ENCODE measurements around the gene SLC52A1. TPM values are rescaled to one million over a fixed set of nuclear protein-coding genes. Genes with fewer than 3 reads are reported as not detected.

Gene SLC52A1
- total and polyA plus RNA-seq, 2 of the 13 experiments (the other 11 are each of a cell fraction or from before 2014, with no cell fraction given) = 0.03 to 0.13 TPM

- CTCF ChIA-PET (ENCODE audit: low intra/inter-chr PET ratio, low total read pairs) = interaction anchor here (1.2 to 2.0 kb wide), 2 partner anchors 76 to 77 kb away, joined by 3 to 7 read pairs; no protein-coding TSS in a partner anchor
- Histone ChIP-seq H3K79me2 (ENCODE audit: insufficient read depth, low read length) (no peaks in the 10 kb centered on the region), H3K4me1 (ENCODE audit: insufficient read depth, low read length) (peaks cover 30% of the 10 kb centered on the region), H3K4me2 (ENCODE audit: low read depth, low read length) (peak overlapping the region; percentile 94), H4K20me1 (ENCODE audit: insufficient read depth, low read length) (no peaks in the 10 kb centered on the region), H3K36me3 (replicated peaks in 1 of 2; ENCODE audit: control insufficient read depth in 1 of 2, insufficient read depth in 2 of 2, low read length in 2 of 2) (peaks cover 3% of the 10 kb centered on the region in 2 experiments; a peak in 2 of 5 replicates), H2AFZ (ENCODE audit: low read length) (no peak overlapping the region), H3K27me3 (ENCODE audit: control insufficient read depth in 1 of 2, insufficient read depth in 2 of 2, low read length in 2 of 2) (no peaks in the 10 kb centered on the region), H3K4me3 (replicated peaks in 1 of 3; ENCODE audit: insufficient read depth in 1 of 3, low read depth in 2 of 3, low read length in 3 of 3) (peak overlapping the region; percentile 80 to 87 (median 84)), H3K9ac (ENCODE audit: insufficient read depth, low read depth, low read length) (peak overlapping the region; percentile 70), H3K9me3 (ENCODE audit: low read length) (no peaks in the 10 kb centered on the region), H3K27ac (ENCODE audit: extremely low read length, insufficient read depth, low read length) (peak overlapping the region; percentile 55)
- in situ Hi-C loops (cut with HindIII; ENCODE audit: extremely low pct_ligation_motif_present, low pct_unique_long_range_greater_than_20kb) (no loop called here), intact Hi-C loops (cut with micrococcal nuclease; ENCODE audit: unreplicated experiment) (loop anchor here (2.0 kb wide), 1 partner anchor 76 kb away; no protein-coding TSS in a partner anchor)
- no peak for DNase-seq (ENCODE audit: low spot score)
- POLR2A ChIA-PET = interaction anchor here (0.7 to 5.6 kb wide), 8 partner anchors 12 to 77 kb away, joined by 3 to 78 read pairs (median 6); partner anchors contain the start of genes INCA1, KIF1C, RNF167 and SLC25A11
- WGBS (ENCODE audit: low lambda C conversion rate) = 24% methylated on average over 2 of the region's 5 CpGs
- TF ChIP-seq PLRG1 (conservative IDR thresholded peaks at IDR 0.05) = no peak
- 0 out of 2 replicates have a peak, but pooled peaks have one; percentile 35 for TF ChIP-seq ZNF543 (CRISPR knock-in tag; IDR thresholded peaks at IDR 0.05)
- TF ChIP-seq, protein P1, sequence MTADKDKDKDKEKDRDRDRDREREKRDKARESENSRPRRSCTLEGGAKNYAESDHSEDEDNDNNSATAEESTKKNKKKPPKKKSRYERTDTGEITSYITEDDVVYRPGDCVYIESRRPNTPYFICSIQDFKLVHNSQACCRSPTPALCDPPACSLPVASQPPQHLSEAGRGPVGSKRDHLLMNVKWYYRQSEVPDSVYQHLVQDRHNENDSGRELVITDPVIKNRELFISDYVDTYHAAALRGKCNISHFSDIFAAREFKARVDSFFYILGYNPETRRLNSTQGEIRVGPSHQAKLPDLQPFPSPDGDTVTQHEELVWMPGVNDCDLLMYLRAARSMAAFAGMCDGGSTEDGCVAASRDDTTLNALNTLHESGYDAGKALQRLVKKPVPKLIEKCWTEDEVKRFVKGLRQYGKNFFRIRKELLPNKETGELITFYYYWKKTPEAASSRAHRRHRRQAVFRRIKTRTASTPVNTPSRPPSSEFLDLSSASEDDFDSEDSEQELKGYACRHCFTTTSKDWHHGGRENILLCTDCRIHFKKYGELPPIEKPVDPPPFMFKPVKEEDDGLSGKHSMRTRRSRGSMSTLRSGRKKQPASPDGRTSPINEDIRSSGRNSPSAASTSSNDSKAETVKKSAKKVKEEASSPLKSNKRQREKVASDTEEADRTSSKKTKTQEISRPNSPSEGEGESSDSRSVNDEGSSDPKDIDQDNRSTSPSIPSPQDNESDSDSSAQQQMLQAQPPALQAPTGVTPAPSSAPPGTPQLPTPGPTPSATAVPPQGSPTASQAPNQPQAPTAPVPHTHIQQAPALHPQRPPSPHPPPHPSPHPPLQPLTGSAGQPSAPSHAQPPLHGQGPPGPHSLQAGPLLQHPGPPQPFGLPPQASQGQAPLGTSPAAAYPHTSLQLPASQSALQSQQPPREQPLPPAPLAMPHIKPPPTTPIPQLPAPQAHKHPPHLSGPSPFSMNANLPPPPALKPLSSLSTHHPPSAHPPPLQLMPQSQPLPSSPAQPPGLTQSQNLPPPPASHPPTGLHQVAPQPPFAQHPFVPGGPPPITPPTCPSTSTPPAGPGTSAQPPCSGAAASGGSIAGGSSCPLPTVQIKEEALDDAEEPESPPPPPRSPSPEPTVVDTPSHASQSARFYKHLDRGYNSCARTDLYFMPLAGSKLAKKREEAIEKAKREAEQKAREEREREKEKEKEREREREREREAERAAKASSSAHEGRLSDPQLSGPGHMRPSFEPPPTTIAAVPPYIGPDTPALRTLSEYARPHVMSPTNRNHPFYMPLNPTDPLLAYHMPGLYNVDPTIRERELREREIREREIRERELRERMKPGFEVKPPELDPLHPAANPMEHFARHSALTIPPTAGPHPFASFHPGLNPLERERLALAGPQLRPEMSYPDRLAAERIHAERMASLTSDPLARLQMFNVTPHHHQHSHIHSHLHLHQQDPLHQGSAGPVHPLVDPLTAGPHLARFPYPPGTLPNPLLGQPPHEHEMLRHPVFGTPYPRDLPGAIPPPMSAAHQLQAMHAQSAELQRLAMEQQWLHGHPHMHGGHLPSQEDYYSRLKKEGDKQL (CRISPR knock-in tag; IDR thresholded peaks at IDR 0.05; ENCODE audit: low read depth) = no peak
- no peak for TF ChIP-seq XRCC5 (optimal IDR thresholded peaks at IDR 0.05; ENCODE audit: low read length)
- TF ChIP-seq BCLAF1 (IDR thresholded peaks at IDR 0.05) = no peak
- TF ChIP-seq, protein P2, sequence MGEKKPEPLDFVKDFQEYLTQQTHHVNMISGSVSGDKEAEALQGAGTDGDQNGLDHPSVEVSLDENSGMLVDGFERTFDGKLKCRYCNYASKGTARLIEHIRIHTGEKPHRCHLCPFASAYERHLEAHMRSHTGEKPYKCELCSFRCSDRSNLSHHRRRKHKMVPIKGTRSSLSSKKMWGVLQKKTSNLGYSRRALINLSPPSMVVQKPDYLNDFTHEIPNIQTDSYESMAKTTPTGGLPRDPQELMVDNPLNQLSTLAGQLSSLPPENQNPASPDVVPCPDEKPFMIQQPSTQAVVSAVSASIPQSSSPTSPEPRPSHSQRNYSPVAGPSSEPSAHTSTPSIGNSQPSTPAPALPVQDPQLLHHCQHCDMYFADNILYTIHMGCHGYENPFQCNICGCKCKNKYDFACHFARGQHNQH (CRISPR knock-in tag; IDR thresholded peaks at IDR 0.05) = 0 out of 2 replicates have a peak, but pooled peaks have one; percentile 6
- TF ChIP-seq ZNF460 (CRISPR knock-in tag; IDR thresholded peaks at IDR 0.05; ENCODE audit: borderline replicate concordance) = no peak
- TF ChIP-seq FIP1L1 (IDR thresholded peaks at IDR 0.05; ENCODE audit: borderline replicate concordance, insufficient read depth, low read depth, low read length) = no peak
- no peak for TF ChIP-seq SP140L (CRISPR knock-in tag; IDR thresholded peaks at IDR 0.05; ENCODE audit: borderline replicate concordance)
- TSS peak; percentile 48 for BruUV-seq (replicated peaks)
- peak; percentile 53 for FAIRE-seq
- peak; percentile 54 for ATAC-seq
Measured at GRCh38 chr17:4986403-4986802, 48.8 kb downstream of the SLC52A1 start.

All from HepG2 (cell line).